OCI-LY3 (cell line): Measurements from ENCODE around the gene HGS.

ENCODE experiments used
- EZH2phosphoT487 ChIP-seq: fragments of 200-600 bp; shearing (Covaris generic); IDR thresholded peaks from 2 replicates; pipeline ENCODE4 v1.6.1; 2018; ENCODE audit warnings: antibody characterized with exemption, mixed run types, low read depth
- TF ChIP-seq, protein P1 (sequence below): fragments of 200-600, 300-600 bp; sonication (generic); IDR thresholded peaks from 2 replicates; pipeline ENCODE4 v1.5.1; 2014; ENCODE audit warnings: antibody characterized with exemption, low read length, low read depth

DNA sequence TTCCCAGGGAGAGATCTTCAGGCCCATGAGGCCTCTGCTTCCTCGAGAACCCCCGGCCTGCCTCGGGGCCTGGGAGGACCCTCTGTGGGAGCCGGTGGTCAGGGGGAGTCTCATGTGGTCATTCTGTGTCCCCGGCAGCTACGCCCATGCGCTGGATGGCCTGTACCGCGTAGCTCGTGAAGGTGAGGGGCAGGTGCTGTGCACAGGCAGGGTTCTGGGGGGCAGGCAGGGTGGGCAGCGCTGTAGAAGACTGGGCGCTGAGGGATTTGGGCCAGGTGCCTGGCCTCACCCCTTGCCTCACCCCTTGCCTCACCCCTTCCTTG lies 32.8 kb downstream of the HGS start:
- TF ChIP-seq, protein P1, sequence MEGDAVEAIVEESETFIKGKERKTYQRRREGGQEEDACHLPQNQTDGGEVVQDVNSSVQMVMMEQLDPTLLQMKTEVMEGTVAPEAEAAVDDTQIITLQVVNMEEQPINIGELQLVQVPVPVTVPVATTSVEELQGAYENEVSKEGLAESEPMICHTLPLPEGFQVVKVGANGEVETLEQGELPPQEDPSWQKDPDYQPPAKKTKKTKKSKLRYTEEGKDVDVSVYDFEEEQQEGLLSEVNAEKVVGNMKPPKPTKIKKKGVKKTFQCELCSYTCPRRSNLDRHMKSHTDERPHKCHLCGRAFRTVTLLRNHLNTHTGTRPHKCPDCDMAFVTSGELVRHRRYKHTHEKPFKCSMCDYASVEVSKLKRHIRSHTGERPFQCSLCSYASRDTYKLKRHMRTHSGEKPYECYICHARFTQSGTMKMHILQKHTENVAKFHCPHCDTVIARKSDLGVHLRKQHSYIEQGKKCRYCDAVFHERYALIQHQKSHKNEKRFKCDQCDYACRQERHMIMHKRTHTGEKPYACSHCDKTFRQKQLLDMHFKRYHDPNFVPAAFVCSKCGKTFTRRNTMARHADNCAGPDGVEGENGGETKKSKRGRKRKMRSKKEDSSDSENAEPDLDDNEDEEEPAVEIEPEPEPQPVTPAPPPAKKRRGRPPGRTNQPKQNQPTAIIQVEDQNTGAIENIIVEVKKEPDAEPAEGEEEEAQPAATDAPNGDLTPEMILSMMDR: no peak
- TF ChIP-seq EZH2phosphoT487: no peak
